Measurements from ENCODE around the gene RHOC. TPM values are rescaled to one million over a fixed set of nuclear protein-coding genes. Genes with fewer than 3 reads are reported as not detected.

RHOC gene
- total RNA-seq, 1 donor from 2014 or later = 285 TPM

DNA sequence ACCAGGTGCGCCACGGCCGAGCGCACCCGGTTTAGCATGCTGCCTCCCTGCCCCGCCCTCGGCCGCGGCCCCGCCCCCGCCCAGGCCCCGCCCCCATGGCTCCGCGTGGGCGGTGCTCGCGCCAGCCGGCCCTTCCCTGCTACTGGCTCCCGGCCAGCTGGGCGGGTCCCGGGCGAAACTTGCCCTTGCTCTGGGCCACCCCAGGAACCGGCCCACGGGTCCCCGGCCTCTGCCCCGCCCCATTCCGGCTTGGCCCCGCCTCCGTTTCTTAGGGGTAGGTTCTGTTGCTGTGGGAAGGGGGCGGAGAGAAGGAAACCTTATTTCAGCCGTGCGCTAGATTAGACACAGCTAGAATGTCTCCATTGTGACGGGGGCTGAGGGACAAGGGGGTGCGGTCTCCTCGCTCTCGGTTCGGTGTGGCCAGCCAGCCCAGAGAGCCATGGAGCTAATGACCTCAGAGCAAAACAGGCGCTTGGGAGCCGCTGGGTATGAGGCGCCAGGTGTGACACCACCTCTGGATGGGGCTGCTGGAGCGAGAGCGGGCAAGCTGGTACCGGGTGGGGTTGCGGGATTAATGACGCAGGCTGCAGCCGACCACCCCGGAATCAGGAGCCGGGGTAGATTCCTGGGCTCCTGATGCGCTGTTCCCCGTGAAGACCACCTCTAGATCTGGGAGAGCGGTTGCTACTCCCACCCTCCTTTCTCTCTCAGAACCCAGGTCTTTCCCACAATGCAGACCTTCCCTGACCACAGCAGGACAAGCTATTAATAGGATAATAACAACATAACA lies 8.5 kb upstream of the RHOC start, which contains the start of gene PPM1J:
TSS of gene PPM1J (minus strand) at position 69 of the 790 bp plus-strand sequence. CDS start at position 38, 31 bp downstream.
- Mint-ChIP-seq H3K9me3 (ENCODE audit: unreplicated experiment) (no peaks in the 10 kb centered on the region), H3K36me3 (ENCODE audit: unreplicated experiment) (no peaks in the 10 kb centered on the region), H3K27me3 (ENCODE audit: unreplicated experiment) (no peaks in the 10 kb centered on the region), H3K27ac (ENCODE audit: unreplicated experiment) (peak within 1 kb of the TSS; percentile 59), H3K4me1 (ENCODE audit: unreplicated experiment) (peaks cover 18% of the 10 kb centered on the region), H3K4me3 (ENCODE audit: unreplicated experiment) (peak within 1 kb of the TSS; percentile 82)
- peak; percentile 97 for DNase-seq (ENCODE audit: extremely low spot score, unreplicated experiment)
- TF ChIP-seq, protein P1, sequence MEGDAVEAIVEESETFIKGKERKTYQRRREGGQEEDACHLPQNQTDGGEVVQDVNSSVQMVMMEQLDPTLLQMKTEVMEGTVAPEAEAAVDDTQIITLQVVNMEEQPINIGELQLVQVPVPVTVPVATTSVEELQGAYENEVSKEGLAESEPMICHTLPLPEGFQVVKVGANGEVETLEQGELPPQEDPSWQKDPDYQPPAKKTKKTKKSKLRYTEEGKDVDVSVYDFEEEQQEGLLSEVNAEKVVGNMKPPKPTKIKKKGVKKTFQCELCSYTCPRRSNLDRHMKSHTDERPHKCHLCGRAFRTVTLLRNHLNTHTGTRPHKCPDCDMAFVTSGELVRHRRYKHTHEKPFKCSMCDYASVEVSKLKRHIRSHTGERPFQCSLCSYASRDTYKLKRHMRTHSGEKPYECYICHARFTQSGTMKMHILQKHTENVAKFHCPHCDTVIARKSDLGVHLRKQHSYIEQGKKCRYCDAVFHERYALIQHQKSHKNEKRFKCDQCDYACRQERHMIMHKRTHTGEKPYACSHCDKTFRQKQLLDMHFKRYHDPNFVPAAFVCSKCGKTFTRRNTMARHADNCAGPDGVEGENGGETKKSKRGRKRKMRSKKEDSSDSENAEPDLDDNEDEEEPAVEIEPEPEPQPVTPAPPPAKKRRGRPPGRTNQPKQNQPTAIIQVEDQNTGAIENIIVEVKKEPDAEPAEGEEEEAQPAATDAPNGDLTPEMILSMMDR (IDR thresholded peaks at IDR 0.05) = no peak

GRCh38 chr1:112714313-112715263 lies 7.7 kb upstream of the RHOC start:
- Mint-ChIP-seq H3K27me3 (ENCODE audit: unreplicated experiment) (no peaks in the 10 kb centered on the region), H3K9me3 (ENCODE audit: unreplicated experiment) (no peaks in the 10 kb centered on the region)
- DNase-seq (ENCODE audit: extremely low spot score, unreplicated experiment) = no peak

DNA sequence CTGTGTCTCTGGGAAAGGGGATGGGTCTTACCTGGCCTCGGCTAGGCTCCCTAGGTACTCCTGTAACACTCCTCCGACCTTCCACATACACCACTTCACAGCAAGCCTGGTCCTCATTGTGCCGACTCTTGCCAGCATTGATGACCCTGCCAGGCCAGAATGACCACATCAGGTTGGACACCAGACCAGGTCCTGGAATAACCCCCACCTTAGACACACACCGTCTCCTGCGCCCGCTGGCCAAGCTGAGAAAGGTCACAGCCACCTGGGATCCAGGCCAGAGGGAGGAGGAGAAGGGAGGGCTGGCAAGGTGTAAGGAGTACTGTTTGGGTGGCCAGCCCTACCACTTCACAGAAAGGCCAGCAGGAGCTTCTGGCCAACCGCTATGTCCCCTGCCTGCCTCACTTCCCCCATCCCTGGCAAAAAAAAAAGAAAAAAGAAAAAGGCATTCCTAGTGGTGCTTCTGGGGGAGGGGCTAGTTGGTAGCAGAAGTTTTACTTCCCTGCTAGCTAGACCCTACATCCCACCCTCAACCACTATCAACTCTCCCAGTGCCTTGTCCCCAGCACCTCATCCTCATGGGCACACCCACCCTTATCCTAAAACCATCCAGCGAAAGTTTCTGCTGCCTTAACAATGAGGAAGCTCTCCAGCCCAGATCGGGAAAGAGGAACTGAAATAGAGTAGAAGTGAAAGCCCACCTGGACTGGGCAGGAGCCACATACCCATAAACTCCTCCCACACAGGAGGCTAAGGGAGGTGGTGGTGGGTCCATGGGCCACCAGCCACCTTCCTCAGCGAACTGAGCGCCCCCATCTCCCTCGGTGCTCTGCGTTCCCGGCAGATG lies 6.8 kb upstream of the RHOC start:
- TF ChIP-seq, protein P1 (IDR thresholded peaks at IDR 0.05) = no peak
- Mint-ChIP-seq H3K27ac (ENCODE audit: unreplicated experiment) (no peak overlapping the region), H3K4me3 (ENCODE audit: unreplicated experiment) (peak overlapping the region; percentile 81), H3K27me3 (ENCODE audit: unreplicated experiment) (no peaks in the 10 kb centered on the region), H3K9me3 (ENCODE audit: unreplicated experiment) (no peaks in the 10 kb centered on the region), H3K4me1 (ENCODE audit: unreplicated experiment) (peaks cover 18% of the 10 kb centered on the region), H3K36me3 (ENCODE audit: unreplicated experiment) (no peaks in the 10 kb centered on the region)
- no peak for DNase-seq (ENCODE audit: extremely low spot score, unreplicated experiment)

More at GRCh38 chr1:112714313-112715263, 7.7 kb upstream of the RHOC start:
- H3K4me3 Mint-ChIP-seq (ENCODE audit: unreplicated experiment) = peak overlapping the region; percentile 81
- TF ChIP-seq, protein P1 (IDR thresholded peaks at IDR 0.05) = peak; percentile 17
- H3K27ac Mint-ChIP-seq (ENCODE audit: unreplicated experiment) = peak overlapping the region; percentile 42
- peaks cover 18% of the 10 kb centered on the region for H3K4me1 Mint-ChIP-seq (ENCODE audit: unreplicated experiment)
- H3K36me3 Mint-ChIP-seq (ENCODE audit: unreplicated experiment) = no peaks in the 10 kb centered on the region

DNA sequence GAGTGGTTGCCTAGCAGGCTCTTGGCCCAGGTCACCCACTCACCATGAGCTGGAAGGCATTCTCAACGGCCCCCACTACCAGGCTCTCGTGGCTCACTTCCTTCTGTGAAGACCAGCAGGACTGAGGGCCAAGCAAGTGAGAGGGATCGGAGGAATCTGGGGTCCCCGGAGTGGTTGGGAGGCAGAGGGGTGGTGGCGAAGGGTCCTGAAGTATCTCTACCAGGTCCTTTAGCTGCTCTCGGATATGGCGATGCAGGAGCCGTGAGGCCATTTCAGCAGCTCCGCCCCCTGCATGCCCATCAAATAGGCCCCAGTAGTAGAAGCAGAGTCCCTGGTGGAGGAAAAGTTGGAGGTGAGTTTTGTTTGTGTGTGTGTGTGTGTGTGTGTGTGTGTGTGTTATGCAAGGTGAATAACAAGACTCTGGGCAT lies 5.8 kb upstream of the RHOC start:
- Mint-ChIP-seq H3K27me3 (ENCODE audit: unreplicated experiment) (no peaks in the 10 kb centered on the region), H3K27ac (ENCODE audit: unreplicated experiment) (no peak overlapping the region), H3K9me3 (ENCODE audit: unreplicated experiment) (no peaks in the 10 kb centered on the region), H3K4me3 (ENCODE audit: unreplicated experiment) (no peak overlapping the region), H3K36me3 (ENCODE audit: unreplicated experiment) (no peaks in the 10 kb centered on the region), H3K4me1 (ENCODE audit: unreplicated experiment) (peaks cover 20% of the 10 kb centered on the region)
- TF ChIP-seq, protein P1 (IDR thresholded peaks at IDR 0.05) = no peak
- DNase-seq (ENCODE audit: extremely low spot score, unreplicated experiment) = no peak
